ENCODE measurements around the gene ZFP69.

DNA sequence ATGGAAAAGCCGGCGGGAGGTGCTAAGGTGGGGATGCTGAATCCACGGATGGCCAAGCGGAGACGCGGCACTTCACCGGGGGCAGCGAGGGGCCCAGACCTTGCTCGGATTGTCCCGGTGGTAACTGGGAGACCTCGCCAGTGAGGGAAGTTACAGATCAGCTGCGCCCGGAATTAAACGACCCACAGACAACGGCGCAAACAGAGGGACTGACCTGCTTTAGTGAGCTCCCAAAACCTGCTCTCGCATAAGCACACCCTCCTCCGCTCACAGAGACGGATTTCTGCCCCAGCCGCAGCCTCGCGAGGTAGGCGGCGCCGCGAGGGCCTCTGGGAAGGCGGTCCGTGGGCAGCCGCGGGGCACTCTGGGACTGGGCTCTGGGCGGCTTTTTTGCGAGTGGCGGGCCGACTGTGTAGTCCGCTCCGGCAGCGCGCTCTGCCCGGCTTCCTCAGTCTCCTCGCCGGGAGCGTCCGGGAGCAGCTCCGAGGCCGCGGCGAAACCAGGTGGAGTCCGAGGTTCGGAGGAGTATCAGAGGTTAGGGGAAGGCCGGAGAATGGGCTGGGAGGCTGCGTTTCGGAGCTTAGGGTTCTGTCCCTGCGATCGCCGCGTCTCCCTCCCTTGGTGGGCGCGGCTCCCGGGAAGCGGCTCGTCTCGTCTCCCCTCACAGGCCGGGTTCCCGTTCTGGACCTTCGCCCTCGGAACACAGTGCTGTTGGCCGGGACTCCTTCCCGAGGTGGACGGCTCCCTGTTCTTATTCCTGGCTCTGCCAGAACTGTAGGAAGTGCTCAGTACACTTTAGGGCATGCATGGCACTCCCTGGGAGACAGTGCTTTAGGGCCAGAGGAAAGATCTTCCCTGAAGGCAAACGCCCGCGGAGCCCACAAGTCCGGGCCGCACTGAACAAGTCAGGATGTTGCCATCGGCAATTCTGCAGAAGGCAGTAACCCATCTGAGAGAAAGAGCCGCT lies 31.6 kb downstream of the ZFP69 start, which contains the start of gene EXO5:
- TF ChIP-seq USF1 (IDR thresholded peaks at IDR 0.05; ENCODE audit: borderline replicate concordance, extremely low read length, insufficient read depth, low read depth, low read length) (no peak), RFX5 (IDR thresholded peaks at IDR 0.05; ENCODE audit: low read depth, low read length) (no peak), EP300 (IDR thresholded peaks at IDR 0.05; ENCODE audit: borderline replicate concordance in 1 of 2, control insufficient read depth in 1 of 2, low read depth in 2 of 2, low read length in 2 of 2) (no peak), ZBTB33 (IDR thresholded peaks at IDR 0.05) (no peak), STAT1 (conservative IDR thresholded peaks at IDR 0.05) (no peak), NFYB (IDR thresholded peaks at IDR 0.05; ENCODE audit: insufficient read depth, low read depth, low read length) (no peak), TAF1 (IDR thresholded peaks at IDR 0.05; ENCODE audit: borderline replicate concordance, low read depth, low read length) (peak; percentile 85; the same call in 1 of the 2 replicates), ATF7 (IDR thresholded peaks at IDR 0.05; ENCODE audit: low read depth) (no peak), SP1 (IDR thresholded peaks at IDR 0.05; ENCODE audit: low read depth, low read length) (no peak), MYC (IDR thresholded peaks at IDR 0.05; ENCODE audit: insufficient read depth, insufficient read length, insufficient replicate concordance, low read length, severe bottlenecking) (no peak), POLR2AphosphoS2 (IDR thresholded peaks at IDR 0.05; ENCODE audit: low read depth, low read length) (peak; percentile 52; the same call in 1 of the 2 replicates), BHLHE40 (IDR thresholded peaks at IDR 0.05; ENCODE audit: borderline replicate concordance in 1 of 2, low read depth in 2 of 2, low read length in 1 of 2) (peak in 1 of 2 experiments; percentile 27; a peak in 1 of 4 replicates)
- TF ChIP-seq, protein P1, sequence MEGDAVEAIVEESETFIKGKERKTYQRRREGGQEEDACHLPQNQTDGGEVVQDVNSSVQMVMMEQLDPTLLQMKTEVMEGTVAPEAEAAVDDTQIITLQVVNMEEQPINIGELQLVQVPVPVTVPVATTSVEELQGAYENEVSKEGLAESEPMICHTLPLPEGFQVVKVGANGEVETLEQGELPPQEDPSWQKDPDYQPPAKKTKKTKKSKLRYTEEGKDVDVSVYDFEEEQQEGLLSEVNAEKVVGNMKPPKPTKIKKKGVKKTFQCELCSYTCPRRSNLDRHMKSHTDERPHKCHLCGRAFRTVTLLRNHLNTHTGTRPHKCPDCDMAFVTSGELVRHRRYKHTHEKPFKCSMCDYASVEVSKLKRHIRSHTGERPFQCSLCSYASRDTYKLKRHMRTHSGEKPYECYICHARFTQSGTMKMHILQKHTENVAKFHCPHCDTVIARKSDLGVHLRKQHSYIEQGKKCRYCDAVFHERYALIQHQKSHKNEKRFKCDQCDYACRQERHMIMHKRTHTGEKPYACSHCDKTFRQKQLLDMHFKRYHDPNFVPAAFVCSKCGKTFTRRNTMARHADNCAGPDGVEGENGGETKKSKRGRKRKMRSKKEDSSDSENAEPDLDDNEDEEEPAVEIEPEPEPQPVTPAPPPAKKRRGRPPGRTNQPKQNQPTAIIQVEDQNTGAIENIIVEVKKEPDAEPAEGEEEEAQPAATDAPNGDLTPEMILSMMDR (IDR thresholded peaks at IDR 0.05 in 2 of 3, conservative IDR thresholded peaks at IDR 0.05 in 1 of 3; ENCODE audit: control insufficient read depth in 2 of 3, extremely low read depth in 1 of 3, insufficient read depth in 1 of 3, low read depth in 3 of 3, low read length in 3 of 3): no peak
- TF ChIP-seq, protein P2, sequence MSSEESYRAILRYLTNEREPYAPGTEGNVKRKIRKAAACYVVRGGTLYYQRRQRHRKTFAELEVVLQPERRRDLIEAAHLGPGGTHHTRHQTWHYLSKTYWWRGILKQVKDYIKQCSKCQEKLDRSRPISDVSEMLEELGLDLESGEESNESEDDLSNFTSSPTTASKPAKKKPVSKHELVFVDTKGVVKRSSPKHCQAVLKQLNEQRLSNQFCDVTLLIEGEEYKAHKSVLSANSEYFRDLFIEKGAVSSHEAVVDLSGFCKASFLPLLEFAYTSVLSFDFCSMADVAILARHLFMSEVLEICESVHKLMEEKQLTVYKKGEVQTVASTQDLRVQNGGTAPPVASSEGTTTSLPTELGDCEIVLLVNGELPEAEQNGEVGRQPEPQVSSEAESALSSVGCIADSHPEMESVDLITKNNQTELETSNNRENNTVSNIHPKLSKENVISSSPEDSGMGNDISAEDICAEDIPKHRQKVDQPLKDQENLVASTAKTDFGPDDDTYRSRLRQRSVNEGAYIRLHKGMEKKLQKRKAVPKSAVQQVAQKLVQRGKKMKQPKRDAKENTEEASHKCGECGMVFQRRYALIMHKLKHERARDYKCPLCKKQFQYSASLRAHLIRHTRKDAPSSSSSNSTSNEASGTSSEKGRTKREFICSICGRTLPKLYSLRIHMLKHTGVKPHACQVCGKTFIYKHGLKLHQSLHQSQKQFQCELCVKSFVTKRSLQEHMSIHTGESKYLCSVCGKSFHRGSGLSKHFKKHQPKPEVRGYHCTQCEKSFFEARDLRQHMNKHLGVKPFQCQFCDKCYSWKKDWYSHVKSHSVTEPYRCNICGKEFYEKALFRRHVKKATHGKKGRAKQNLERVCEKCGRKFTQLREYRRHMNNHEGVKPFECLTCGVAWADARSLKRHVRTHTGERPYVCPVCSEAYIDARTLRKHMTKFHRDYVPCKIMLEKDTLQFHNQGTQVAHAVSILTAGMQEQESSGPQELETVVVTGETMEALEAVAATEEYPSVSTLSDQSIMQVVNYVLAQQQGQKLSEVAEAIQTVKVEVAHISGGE (CRISPR knock-in tag; IDR thresholded peaks at IDR 0.05): no peak

Data from GM12878 (cell line).